GM21723 (cell line): ENCODE measurements around the gene SRL.
"Not testable (repeated sequence)": the region's sequence is repeated elsewhere in the genome, so short reads cannot be mapped to it uniquely, and the experiment has no call there.

Experiments used
- ATAC-seq: cut with Tn5 transposase; IDR thresholded peaks from one replicate; pipeline ENCODE4 v1.9.1; 2021; ENCODE audit warnings: mild to moderate bottlenecking, moderate library complexity; ENCODE audit not compliant: unreplicated experiment

SRL gene

DNA sequence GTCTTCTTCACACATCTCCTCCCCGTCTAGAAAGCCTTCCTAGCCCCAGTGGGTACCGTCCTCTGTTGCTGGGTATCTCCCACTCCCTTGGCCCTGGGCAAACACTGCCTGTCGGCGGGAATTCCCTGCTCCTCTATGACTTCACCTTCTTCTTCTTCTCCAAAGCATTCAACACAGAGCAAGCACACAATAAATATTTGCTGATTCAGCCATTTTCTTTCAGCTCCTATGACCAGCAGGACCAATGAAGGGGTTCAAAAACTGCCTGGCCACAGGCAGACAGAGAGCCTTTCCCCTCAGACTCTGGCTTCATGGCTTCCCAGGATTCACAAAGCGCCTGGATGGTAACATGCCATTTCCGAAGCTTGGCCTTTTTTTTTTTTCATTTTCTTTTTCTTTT is 72.5 kb downstream of the SRL start:
- ATAC-seq: no peak

DNA sequence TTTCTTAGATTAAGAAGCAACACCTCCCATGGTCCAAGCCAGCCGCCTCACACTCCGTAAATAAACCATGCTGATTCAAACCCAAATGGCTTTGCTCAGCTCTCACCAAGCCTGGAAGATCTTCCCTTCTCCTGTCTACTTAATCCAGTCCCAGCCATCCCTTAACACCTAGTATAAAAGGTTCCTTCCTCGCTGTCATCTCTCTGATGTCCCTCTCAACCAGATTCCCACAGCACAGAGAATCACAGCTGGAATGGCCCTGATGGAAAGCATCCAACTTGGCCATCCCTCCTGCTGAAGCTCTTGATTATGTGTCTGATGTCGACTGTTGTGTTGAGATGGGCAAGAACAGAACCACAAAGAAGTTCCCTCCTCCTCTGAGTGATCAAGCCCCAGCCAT is 75.1 kb downstream of the SRL start:
- ATAC-seq: no peak

DNA sequence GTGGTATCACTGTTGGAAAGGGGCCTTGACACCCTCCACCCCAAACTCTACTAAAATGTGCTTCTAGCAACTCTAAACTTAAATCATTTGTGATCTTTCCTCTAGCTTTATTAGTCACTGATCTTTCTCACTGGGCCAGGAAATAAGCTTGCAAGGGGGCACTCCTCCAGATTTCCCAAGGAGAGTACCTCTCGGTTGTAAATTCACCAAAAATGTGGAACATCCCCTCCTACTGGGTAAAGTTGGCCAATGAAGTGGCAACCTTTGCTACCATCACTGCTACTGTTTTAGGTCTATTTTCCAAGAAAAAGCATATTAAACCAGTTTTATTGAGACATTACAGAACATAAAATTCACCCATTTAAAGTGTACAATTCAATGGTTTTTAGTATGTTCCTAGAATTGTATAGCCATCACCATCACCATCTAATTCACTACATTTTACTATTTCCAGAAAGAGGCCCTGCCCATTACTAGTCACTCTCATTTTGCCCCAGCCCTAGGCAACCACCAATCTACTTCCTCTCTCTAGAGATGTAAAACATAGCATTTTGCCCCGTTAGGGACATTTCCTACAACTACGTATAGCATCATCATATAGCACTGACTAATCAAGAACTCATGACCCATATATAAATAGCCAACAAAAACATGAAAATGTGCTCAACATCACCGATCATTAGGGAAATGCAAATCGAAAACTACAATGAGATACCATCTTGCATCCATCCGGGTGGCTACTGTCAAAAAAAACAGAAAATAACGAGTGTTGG is 81.0 kb downstream of the SRL start:
- no peak for ATAC-seq

DNA sequence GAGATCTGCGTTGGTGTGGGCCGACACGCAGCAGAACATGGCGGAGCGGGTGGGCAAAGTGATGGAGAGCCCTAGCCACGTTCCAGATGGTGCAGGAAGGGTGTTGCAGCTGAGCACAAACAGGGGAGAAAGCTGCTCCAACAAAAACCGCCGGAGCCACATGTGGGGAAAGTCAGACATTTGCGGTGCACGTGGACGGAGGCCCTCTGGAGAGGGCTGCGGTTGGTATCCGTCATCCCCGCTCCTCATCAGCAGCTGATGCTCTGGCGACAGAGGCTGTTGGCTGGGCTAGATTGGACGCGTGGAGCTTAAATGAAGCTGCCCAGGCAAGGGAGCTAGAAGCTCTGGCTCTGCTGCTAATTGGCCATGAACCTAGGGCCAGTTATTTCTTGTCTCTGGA is 82.2 kb downstream of the SRL start:
- no peak for ATAC-seq

DNA sequence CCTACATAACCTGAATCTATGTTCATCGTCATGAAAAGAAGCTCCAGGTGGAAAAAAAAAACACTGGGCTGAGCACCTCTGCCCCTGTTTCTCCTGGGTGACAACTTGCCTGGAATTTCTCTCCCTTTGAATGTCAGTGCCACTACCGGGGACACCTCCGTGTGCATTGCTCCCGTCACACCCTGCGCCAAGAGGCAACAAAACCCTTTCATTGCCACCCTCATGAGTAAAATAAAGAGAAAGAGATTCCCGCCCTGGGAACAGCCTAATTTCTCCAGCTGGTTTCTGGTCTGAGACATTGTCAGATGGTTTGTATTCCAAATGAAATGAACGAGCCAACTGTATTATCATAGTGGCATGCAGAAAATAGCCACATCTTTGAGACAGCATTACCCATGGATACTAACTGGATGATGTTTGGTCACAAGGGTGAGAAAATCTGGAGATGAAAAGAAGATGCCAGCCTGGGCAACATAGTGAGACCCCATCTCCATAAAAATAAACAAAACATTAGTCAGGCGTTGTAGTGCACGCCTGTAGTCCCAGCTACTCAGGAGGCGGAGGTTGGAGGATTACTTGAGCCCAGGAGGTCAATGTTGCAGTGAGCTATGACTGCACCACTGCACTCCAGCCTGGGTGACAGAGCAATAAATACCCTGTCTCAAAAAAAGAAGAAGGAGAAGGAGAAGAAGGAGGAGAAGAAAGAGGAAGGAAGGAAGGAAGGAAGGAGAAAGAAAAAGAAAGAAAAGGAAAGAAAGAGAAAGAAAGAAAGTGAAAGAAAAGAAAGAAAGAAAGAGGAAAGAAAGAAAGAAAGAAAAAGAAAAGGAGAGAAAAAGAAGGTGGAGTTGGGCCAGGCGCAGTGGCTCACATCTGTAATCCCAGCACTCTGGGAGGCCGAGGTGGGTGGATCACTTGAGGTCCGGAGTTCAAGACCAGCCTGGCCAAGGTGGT is 83.5 kb downstream of the SRL start:
- no peak for ATAC-seq

DNA sequence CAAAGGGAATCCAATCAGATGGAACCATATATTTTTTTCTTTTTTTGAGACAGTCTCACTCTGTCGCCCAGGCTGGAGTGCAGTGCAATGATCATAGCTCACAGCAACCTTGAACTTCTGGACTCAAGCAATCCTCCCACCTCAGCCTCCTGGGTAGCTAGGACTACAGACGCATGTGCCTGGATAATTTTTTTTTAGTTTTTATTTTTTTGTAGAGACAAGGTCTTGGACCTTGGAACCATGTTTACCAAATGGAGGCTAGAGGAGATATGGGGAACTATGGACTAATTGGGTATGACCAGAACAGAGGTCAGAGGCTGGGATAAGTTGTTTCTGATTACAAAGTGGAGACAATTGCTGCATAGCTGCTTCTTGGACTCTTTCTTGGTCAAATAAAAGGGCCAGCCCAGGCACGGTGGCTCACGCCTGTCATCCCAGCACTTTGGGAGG is 84.5 kb downstream of the SRL start:
- ATAC-seq: no peak

DNA sequence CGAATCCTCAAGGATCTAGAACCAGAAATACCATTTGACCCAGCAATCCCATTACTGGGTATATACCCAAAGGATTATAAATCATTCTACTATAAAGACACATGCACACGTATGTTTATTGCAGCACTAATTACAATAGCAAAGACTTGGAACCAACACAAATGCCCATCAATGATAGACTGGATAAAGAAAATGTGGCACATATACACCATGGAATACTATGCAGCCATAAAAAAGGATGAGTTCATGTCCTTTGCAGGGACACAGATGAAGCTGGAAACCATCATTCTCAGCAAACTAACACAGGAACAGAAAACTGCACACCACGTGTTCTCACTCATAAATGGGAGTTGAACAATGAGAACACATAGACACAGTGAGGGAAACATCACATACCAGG is 85.4 kb downstream of the SRL start:
- ATAC-seq: not testable (repeated sequence)

DNA sequence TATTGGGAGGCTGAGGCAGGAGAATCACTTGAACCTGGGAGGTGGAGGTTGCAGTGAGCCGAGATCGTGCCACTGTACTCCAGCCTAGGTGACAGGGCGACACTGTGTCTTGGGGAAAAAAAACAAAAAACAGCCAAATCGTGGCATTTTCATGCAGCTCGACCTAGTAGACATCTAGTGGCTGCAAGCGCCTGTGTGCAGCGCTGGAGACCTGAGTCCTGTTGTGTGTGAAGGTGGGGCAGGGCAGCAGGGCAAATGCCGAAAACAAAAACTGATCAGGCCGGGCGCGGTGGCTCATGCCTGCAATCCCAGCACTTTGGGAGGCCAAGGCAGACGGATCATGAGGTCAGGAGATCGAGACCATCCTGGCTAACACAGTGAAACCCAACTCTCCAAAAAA is 88.5 kb downstream of the SRL start:
- not testable (repeated sequence) for ATAC-seq

DNA sequence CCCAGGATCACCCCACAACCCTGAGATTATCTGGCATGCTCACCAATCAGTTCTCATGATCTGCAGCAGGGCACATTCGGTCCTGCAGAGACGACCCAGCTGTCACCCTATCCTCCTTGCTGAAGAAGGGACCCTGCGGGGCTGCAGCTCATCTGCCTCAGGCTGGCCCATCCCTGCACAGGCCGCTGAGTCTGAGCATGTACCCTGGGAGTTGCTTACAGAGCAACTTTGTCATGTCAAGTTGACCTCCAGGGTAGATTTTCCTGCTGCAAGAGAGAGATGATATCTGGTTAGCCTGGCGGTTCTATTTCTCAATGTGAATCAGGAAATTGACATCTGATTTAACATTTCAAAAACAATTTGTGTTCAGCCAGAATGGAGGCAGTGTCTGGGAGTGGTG is 89.6 kb downstream of the SRL start:
- ATAC-seq: no peak

DNA sequence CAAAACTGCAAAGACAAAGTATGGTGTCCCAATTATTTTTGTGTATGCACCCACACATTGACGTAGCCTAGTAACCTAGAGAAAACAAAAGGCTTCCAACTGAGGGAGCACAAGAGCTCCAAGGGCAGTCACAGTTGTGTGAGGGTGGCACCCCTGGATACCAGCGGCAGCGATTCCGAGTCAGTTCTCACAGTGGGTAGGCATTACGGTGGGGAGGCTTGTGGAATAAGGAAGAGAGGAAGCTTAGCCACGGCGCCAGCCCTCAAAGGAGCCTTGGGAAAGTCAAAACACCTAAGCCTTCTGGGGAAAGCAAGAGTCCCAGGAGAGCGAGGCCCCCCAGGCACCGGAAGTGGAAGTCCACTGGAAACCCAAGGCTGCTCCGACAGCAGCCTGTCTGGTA is 94.6 kb downstream of the SRL start:
- no peak for ATAC-seq

DNA sequence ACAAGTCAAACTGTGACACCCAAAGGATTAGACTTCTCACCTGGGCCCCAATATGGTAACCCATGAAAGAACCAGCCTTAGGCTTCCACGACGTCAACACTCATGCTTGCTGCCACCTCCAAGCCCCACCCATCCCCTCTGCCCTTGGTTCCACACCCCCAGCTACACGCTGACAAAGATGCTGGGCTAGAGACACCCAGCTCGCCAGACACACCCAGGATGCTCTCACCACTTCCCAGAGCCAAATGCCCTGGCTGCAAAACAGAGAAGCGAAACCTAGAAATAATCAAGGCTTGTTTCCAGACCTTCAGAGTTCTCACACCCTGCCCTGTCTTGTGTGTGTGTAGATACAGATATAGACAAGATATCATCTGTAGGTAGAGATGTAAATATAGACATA is 99.6 kb downstream of the SRL start:
- ATAC-seq: no peak

DNA sequence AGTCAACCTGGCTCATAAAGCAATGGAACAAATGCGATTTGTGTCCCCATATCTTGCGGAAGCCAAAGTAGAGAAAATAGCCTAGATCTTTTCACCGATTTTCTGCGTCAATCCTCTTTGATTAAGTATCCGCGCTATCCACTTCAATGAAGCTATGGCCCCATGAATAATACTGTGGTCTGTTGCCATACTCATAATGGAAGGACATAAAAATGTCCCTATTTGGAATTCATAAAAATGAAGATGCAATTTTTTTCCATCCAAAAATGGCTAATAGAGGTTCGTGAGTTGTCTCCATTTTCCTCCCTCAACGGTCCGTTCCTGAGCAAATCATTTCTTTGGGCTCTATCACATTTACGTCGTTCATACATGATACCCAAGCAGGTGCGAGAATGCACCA is 100.3 kb downstream of the SRL start:
- ATAC-seq: no peak

DNA sequence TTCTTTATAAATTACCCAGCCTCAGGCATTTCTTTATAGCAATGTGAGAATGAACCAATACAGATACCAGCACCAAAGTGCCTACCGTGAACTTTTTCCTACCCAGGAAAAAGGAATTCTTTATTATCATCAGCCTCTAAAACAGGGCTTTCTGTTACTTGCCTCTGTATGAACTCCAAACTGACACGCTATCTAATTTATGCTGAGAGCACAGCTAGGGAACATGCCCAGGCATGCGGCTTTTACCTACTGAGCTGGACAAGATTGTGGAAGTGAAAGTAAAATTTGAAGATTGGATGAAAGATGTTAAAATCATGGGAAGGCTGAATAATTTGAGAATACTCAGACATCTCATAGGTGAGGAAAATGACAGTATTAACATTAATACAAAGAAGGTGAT is 101.2 kb downstream of the SRL start:
- ATAC-seq: no peak

DNA sequence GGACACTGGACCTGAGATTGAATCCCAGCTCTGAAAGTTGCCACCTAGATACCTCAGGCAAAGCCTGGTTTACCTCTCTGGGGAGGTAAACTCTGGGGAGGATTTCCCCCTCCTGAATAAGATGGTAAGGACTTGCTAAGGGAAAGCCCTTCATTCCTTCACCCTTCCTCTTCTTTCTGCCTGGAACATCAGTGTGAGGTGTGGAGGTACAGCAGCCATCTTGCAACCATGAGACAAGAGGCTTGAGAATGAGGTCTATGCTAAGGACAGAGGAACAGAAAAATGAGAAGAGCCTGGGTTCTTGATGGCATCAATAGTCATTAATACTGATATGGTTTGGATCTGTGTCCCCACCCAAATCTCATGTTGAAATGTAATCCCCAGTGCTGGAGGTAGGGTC is 101.9 kb downstream of the SRL start:
- no peak for ATAC-seq
